GM19351 (cell line): ENCODE results near the gene EIF4B.

ENCODE experiments used
- ATAC-seq: cut with Tn5 transposase; IDR thresholded peaks from one replicate; pipeline ENCODE4 v1.9.1; 2021; ENCODE audit warnings: mild to moderate bottlenecking, moderate library complexity; ENCODE audit not compliant: unreplicated experiment

EIF4B gene

GRCh38 chr12:53044896-53045695 lies 38.8 kb downstream of the EIF4B start:
- ATAC-seq, result no peak

GRCh38 chr12:53045696-53046045 lies 39.4 kb downstream of the EIF4B start:
- no peak for ATAC-seq

GRCh38 chr12:53046655-53047220 lies 40.5 kb downstream of the EIF4B start:
- peak; percentile 47 for ATAC-seq

GRCh38 chr12:53047221-53048032 lies 41.2 kb downstream of the EIF4B start:
- ATAC-seq, result peak; percentile 70

GRCh38 chr12:53048033-53048779 lies 42.0 kb downstream of the EIF4B start:
- no peak for ATAC-seq

GRCh38 chr12:53048780-53049401 lies 42.6 kb downstream of the EIF4B start:
- no peak for ATAC-seq

- no peak for ATAC-seq
Measured at GRCh38 chr12:53049571-53050318, 43.5 kb downstream of the EIF4B start, which contains the start of gene TNS2. Gene TNS2 (plus strand): TSS chr12:53050065. CDS start chr12:53050186, 121 bp downstream.

- ATAC-seq, result no peak
Measured at GRCh38 chr12:53050426-53051057, 44.3 kb downstream of the EIF4B start.

- ATAC-seq, result no peak
Measured at GRCh38 chr12:53051058-53051880, 45.0 kb downstream of the EIF4B start.

- ATAC-seq, result no peak
Measured at GRCh38 chr12:53051881-53052412, 45.7 kb downstream of the EIF4B start.

GRCh38 chr12:53052419-53053217 lies 46.4 kb downstream of the EIF4B start:
- ATAC-seq, result no peak

GRCh38 chr12:53053218-53054111 lies 47.2 kb downstream of the EIF4B start:
- no peak for ATAC-seq

GRCh38 chr12:53054112-53054878 lies 48.0 kb downstream of the EIF4B start:
- peak; percentile 95 for ATAC-seq

GRCh38 chr12:53055471-53056266 lies 49.4 kb downstream of the EIF4B start:
- no peak for ATAC-seq

GRCh38 chr12:53056296-53056695 lies 50.0 kb downstream of the EIF4B start:
- ATAC-seq, result no peak
